ENCODE data around the gene SLC11A1.

The SLC11A1 gene

DNA sequence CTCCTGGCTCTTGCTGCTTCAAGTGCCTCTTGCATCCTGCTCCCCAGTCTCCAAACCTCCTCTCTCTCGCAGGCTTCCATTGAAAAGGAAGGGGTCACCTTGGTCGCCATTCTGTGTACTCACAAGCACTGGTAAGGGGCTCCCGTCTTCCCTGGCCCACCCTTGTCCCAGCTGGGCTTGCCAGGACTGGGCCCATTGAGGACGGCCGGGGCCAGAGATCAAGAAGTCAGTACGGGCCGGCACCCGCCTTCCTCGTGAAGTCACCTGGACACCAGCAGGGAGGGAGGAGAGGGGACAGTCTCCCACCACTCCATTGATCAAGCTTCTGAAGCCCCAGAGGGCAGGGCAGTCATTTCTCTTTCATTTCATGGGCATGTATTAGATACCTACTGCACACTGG lies 41.4 kb upstream of the SLC11A1 start:
- Histone ChIP-seq H2AFZ (ENCODE audit: low read depth, low read length) (no peak overlapping the region), H3K4me2 (ENCODE audit: low read length) (no peak overlapping the region), H3K27me3 (ENCODE audit: low read depth, low read length) (no peaks in the 10 kb centered on the region), H3K36me3 (replicated peaks; ENCODE audit: low read depth, low read length) (no peaks in the 10 kb centered on the region), H3K9me3 (ENCODE audit: insufficient read depth, low read length) (no peaks in the 10 kb centered on the region), H3K27ac (ENCODE audit: low read length) (no peak overlapping the region), H3K79me2 (ENCODE audit: low read length) (no peaks in the 10 kb centered on the region), H4K20me1 (ENCODE audit: insufficient read depth, low read length) (no peaks in the 10 kb centered on the region), H3K4me1 (ENCODE audit: low read length) (no peaks in the 10 kb centered on the region), H3K9ac (ENCODE audit: low read length) (no peak overlapping the region), H3K4me3 (ENCODE audit: low read length) (no peak overlapping the region)
- TF ChIP-seq, protein P1, sequence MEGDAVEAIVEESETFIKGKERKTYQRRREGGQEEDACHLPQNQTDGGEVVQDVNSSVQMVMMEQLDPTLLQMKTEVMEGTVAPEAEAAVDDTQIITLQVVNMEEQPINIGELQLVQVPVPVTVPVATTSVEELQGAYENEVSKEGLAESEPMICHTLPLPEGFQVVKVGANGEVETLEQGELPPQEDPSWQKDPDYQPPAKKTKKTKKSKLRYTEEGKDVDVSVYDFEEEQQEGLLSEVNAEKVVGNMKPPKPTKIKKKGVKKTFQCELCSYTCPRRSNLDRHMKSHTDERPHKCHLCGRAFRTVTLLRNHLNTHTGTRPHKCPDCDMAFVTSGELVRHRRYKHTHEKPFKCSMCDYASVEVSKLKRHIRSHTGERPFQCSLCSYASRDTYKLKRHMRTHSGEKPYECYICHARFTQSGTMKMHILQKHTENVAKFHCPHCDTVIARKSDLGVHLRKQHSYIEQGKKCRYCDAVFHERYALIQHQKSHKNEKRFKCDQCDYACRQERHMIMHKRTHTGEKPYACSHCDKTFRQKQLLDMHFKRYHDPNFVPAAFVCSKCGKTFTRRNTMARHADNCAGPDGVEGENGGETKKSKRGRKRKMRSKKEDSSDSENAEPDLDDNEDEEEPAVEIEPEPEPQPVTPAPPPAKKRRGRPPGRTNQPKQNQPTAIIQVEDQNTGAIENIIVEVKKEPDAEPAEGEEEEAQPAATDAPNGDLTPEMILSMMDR (IDR thresholded peaks at IDR 0.05; ENCODE audit: low read depth, low read length): no peak
- no peak for TF ChIP-seq EZH2phosphoT487 (IDR thresholded peaks at IDR 0.05; ENCODE audit: low read depth)

DNA sequence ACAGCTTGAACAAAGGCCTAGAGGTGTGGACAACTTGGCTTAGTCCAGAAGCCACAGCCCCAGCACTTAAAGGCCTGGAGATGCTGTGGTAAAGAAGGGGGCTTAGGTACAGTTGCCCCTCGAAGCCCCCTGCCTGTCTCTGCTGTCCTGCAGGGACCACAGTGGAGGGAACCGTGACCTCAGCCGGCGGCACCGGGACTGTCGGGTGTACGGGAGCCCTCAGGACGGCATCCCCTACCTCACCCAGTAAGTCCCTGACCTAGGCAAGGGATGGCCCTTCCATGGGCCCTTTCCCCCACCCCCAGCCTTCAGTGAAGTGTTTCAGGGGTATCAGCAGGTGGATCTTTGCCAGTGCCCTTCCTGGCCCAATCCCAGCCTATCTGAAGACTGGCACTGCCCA lies 40.7 kb upstream of the SLC11A1 start:
- Histone ChIP-seq H3K4me1 (ENCODE audit: low read length) (no peaks in the 10 kb centered on the region), H3K79me2 (ENCODE audit: low read length) (no peaks in the 10 kb centered on the region), H3K27ac (ENCODE audit: low read length) (no peak overlapping the region), H3K4me2 (ENCODE audit: low read length) (no peak overlapping the region), H3K9ac (ENCODE audit: low read length) (no peak overlapping the region), H2AFZ (ENCODE audit: low read depth, low read length) (no peak overlapping the region), H3K36me3 (replicated peaks; ENCODE audit: low read depth, low read length) (no peaks in the 10 kb centered on the region), H3K27me3 (ENCODE audit: low read depth, low read length) (no peaks in the 10 kb centered on the region), H4K20me1 (ENCODE audit: insufficient read depth, low read length) (no peaks in the 10 kb centered on the region), H3K9me3 (ENCODE audit: insufficient read depth, low read length) (no peaks in the 10 kb centered on the region), H3K4me3 (ENCODE audit: low read length) (no peak overlapping the region)
- TF ChIP-seq, protein P1 (IDR thresholded peaks at IDR 0.05; ENCODE audit: low read depth, low read length): no peak
- TF ChIP-seq EZH2phosphoT487 (IDR thresholded peaks at IDR 0.05; ENCODE audit: low read depth): no peak

DNA sequence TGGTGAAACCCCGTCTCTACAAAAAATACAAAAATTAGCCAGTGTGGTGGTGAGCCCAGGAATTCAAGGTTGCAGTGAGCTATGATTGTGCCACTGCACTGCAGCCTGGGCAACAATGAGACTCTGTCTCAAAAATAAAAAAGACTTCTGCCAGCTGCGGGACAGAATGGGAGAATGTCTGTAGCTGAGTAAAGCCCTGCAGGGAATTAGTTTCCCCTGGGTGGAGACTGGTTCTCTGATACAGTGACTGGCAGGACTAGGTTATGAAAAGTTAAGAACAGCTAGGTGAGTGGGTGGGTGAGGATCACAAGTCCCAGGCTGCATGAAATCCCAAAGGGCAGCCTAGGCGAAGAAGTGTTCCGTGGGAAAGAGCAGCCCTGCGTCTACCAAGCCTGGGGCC lies 39.2 kb upstream of the SLC11A1 start:
- Histone ChIP-seq H3K4me3 (ENCODE audit: low read length) (no peak overlapping the region), H2AFZ (ENCODE audit: low read depth, low read length) (no peak overlapping the region), H3K27ac (ENCODE audit: low read length) (no peak overlapping the region), H3K4me2 (ENCODE audit: low read length) (no peak overlapping the region), H3K4me1 (ENCODE audit: low read length) (no peaks in the 10 kb centered on the region), H3K27me3 (ENCODE audit: low read depth, low read length) (no peaks in the 10 kb centered on the region), H3K79me2 (ENCODE audit: low read length) (no peaks in the 10 kb centered on the region), H4K20me1 (ENCODE audit: insufficient read depth, low read length) (no peaks in the 10 kb centered on the region), H3K36me3 (replicated peaks; ENCODE audit: low read depth, low read length) (no peaks in the 10 kb centered on the region), H3K9me3 (ENCODE audit: insufficient read depth, low read length) (no peaks in the 10 kb centered on the region), H3K9ac (ENCODE audit: low read length) (no peak overlapping the region)
- no peak for TF ChIP-seq EZH2phosphoT487 (IDR thresholded peaks at IDR 0.05; ENCODE audit: low read depth)
- TF ChIP-seq, protein P1 (IDR thresholded peaks at IDR 0.05; ENCODE audit: low read depth, low read length): no peak

DNA sequence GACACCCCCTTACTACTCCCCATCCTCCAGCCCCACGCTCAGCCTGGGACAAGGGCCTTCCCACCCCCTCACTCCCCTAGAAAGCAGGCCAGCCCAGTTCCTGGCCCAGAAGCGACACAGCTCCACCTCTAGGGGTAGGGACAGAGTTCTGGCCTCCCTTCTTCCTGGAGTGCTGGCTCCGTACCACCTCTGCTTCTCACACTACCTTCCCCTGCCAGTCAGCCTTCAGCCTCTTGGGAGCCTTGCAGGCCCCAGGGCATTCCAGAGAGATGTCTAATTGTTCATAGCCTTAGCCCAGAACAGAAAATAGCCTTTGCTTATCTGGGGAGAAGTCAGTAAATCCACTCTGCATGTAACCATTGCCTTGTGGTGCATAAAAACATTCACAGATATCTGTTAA lies 38.5 kb upstream of the SLC11A1 start:
- Histone ChIP-seq H3K4me1 (ENCODE audit: low read length) (no peaks in the 10 kb centered on the region), H3K4me2 (ENCODE audit: low read length) (no peak overlapping the region), H3K27ac (ENCODE audit: low read length) (no peak overlapping the region), H3K36me3 (replicated peaks; ENCODE audit: low read depth, low read length) (no peaks in the 10 kb centered on the region), H3K27me3 (ENCODE audit: low read depth, low read length) (no peaks in the 10 kb centered on the region), H4K20me1 (ENCODE audit: insufficient read depth, low read length) (no peaks in the 10 kb centered on the region), H2AFZ (ENCODE audit: low read depth, low read length) (no peak overlapping the region), H3K9me3 (ENCODE audit: insufficient read depth, low read length) (no peaks in the 10 kb centered on the region), H3K9ac (ENCODE audit: low read length) (no peak overlapping the region), H3K4me3 (ENCODE audit: low read length) (no peak overlapping the region), H3K79me2 (ENCODE audit: low read length) (no peaks in the 10 kb centered on the region)
- TF ChIP-seq, protein P1 (IDR thresholded peaks at IDR 0.05; ENCODE audit: low read depth, low read length): no peak
- no peak for TF ChIP-seq EZH2phosphoT487 (IDR thresholded peaks at IDR 0.05; ENCODE audit: low read depth)
